GM23248 (cell line): Measurements from ENCODE around the gene IQSEC1.

ENCODE experiments used
- EZH2 ChIP-seq: fragments of 200-600 bp; sonication (generic); IDR thresholded peaks from 2 replicates; pipeline ENCODE4 v1.6.1; 2018; ENCODE audit warnings: antibody characterized with exemption, mild to moderate bottlenecking; ENCODE audit not compliant: insufficient read depth, poor library complexity, severe bottlenecking
- EZH2phosphoT487 ChIP-seq: fragments of 200-600 bp; sonication (generic); IDR thresholded peaks from 2 replicates; pipeline ENCODE4 v1.6.1; 2018; ENCODE audit warnings: antibody characterized with exemption, moderate library complexity, mild to moderate bottlenecking, low read depth; ENCODE audit not compliant: insufficient read depth

GRCh38 chr3:12906916-12907290 lies 166.3 kb downstream of the IQSEC1 start:
- no peak for TF ChIP-seq EZH2
- TF ChIP-seq EZH2phosphoT487 = no peak
